ENCODE data around the gene SH3BGRL.

DNA sequence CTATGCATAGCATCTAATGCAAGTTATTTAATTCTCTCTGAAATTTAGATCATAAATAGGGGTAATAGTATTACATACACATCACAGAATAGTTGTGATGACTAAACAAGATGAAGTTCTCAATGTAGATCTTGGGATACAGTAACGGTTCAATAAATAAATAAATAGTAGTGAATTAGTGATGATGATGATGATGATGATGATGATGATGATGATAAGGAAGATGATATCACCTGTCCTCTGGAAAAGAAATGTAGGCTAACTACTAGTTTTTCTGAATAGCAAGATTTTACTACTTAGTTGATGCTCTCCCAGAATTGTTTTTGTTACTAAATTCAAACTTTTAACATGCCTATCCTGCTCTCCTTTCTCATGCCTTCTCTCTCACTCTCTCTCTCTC, 30.3 kb downstream of the SH3BGRL start:
- no peak for TF ChIP-seq NFYB (CRISPR knock-in tag; IDR thresholded peaks at IDR 0.05)
- TF ChIP-seq ELF4 (CRISPR knock-in tag; IDR thresholded peaks at IDR 0.05; ENCODE audit: borderline replicate concordance), result no peak
- no peak for TF ChIP-seq TP53 (CRISPR knock-in tag; conservative IDR thresholded peaks at IDR 0.05)
- TF ChIP-seq, protein P1, sequence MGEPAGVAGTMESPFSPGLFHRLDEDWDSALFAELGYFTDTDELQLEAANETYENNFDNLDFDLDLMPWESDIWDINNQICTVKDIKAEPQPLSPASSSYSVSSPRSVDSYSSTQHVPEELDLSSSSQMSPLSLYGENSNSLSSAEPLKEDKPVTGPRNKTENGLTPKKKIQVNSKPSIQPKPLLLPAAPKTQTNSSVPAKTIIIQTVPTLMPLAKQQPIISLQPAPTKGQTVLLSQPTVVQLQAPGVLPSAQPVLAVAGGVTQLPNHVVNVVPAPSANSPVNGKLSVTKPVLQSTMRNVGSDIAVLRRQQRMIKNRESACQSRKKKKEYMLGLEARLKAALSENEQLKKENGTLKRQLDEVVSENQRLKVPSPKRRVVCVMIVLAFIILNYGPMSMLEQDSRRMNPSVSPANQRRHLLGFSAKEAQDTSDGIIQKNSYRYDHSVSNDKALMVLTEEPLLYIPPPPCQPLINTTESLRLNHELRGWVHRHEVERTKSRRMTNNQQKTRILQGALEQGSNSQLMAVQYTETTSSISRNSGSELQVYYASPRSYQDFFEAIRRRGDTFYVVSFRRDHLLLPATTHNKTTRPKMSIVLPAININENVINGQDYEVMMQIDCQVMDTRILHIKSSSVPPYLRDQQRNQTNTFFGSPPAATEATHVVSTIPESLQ (CRISPR knock-in tag; conservative IDR thresholded peaks at IDR 0.05), result no peak
- TF ChIP-seq ESRRA (CRISPR knock-in tag; IDR thresholded peaks at IDR 0.05; ENCODE audit: low read depth), result no peak
- TF ChIP-seq CC2D1A (CRISPR knock-in tag; IDR thresholded peaks at IDR 0.05), result no peak
- no peak for TF ChIP-seq EP300 (IDR thresholded peaks at IDR 0.05; ENCODE audit: low read depth in 2 of 2, low read length in 2 of 2)
- TF ChIP-seq EP300 (CRISPR knock-in tag; IDR thresholded peaks at IDR 0.05; ENCODE audit: borderline replicate concordance), result no peak
- no peak for TF ChIP-seq POLR2A (IDR thresholded peaks at IDR 0.05; ENCODE audit: insufficient read depth in 1 of 2, low read depth in 2 of 2, low read length in 2 of 2)
- no peak for TF ChIP-seq ZNF562 (CRISPR knock-in tag; IDR thresholded peaks at IDR 0.05; ENCODE audit: borderline replicate concordance)
- no peak for TF ChIP-seq RAD21 (CRISPR knock-in tag; IDR thresholded peaks at IDR 0.05)

Measured in HepG2 (cell line).